ENCODE results near the gene ADAMTSL1.

Gene ADAMTSL1

DNA sequence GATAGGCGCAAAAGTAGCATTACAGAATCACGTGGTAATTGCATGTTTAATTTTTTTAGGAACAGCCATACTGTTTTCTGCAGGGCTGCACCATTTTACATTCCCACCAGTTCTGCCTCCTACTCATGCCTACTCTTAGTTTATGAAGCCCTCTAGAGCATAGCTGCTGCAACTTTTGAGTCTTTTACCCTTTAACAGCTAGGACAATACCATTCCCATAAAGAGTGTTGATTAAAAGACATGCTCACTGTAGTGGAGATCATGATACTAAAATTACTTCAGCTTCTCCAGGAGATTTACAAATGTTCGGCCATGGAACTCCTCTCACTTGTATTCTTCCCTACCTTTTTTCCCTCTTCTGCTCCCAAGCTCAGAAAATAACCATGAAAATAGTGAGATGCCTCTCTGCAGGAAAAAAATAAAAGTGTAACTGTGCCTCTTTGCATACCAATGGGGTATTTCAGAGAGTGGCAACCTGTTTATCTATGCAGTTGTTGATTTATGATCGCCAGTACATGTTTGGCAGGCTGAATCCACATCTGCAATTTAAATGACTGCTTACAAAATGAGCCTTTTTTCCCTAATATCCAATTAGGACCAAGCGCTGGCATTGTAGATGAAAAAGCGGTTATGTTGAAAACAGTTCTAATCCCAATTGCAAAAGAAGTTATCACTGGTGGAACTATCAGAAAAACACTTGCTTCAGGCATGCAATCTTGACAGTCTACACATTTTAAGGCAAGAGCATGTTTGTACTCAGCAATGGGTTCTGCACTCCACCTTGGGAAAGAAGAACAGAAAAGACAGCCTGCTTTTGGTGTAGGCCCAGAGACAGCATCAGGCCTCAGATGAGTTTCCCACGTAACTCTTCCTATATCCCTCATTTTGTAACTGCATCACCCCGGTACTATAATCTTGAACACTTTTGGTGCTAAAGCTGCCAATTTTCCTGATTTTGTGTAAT, 131.1 kb downstream of the ADAMTSL1 start:
- no peaks in the 10 kb centered on the region for H3K36me3 ChIP-seq (ENCODE audit: insufficient read depth)
- H2AFZ ChIP-seq (ENCODE audit: low read depth), result no peak overlapping the region

DNA sequence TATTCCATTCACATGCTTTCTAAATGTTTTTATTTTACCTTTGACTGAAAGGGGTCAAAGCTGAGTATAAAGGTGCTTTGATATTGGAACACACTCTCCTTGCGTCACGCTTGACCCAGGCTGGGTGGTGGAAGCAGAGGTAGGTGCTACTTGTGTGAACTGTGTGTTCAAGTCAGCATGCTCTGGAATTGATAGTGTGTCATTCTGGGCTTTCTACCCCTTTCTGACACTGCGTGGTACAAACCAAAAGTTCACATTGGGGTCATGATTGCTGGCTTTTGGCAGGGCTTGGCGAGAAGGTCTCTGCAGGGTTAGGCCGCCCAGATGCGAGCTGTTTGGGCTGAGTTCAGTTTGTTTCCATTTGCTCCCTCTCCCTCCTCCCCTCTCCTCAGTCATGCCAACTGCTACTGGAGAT, 131.8 kb downstream of the ADAMTSL1 start:
- Histone ChIP-seq H3K79me2 (ENCODE audit: insufficient read depth, low read depth) (no peaks in the 10 kb centered on the region), H3K9ac (no peak overlapping the region), H3K27ac (no peak overlapping the region), H3K4me2 (no peak overlapping the region), H3K27me3 (ENCODE audit: insufficient read depth, low read depth) (no peaks in the 10 kb centered on the region), H4K20me1 (ENCODE audit: insufficient read depth) (no peaks in the 10 kb centered on the region), H3K4me3 (IDR thresholded peaks at IDR 0.05; ENCODE audit: insufficient read depth, low read depth, low read length) (no peak overlapping the region), H3K36me3 (ENCODE audit: insufficient read depth) (no peaks in the 10 kb centered on the region), H3K4me1 (ENCODE audit: low read depth, poor library complexity, severe bottlenecking) (no peaks in the 10 kb centered on the region), H2AFZ (ENCODE audit: low read depth) (no peak overlapping the region)
- TF ChIP-seq, protein P1, sequence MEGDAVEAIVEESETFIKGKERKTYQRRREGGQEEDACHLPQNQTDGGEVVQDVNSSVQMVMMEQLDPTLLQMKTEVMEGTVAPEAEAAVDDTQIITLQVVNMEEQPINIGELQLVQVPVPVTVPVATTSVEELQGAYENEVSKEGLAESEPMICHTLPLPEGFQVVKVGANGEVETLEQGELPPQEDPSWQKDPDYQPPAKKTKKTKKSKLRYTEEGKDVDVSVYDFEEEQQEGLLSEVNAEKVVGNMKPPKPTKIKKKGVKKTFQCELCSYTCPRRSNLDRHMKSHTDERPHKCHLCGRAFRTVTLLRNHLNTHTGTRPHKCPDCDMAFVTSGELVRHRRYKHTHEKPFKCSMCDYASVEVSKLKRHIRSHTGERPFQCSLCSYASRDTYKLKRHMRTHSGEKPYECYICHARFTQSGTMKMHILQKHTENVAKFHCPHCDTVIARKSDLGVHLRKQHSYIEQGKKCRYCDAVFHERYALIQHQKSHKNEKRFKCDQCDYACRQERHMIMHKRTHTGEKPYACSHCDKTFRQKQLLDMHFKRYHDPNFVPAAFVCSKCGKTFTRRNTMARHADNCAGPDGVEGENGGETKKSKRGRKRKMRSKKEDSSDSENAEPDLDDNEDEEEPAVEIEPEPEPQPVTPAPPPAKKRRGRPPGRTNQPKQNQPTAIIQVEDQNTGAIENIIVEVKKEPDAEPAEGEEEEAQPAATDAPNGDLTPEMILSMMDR (conservative IDR thresholded peaks at IDR 0.05; ENCODE audit: low read depth, low read length), result no peak

More for the DNA sequence above, 131.1 kb downstream of the ADAMTSL1 start:
- Histone ChIP-seq H3K4me2 (no peak overlapping the region), H3K4me3 (IDR thresholded peaks at IDR 0.05; ENCODE audit: insufficient read depth, low read depth, low read length) (no peak overlapping the region), H3K27me3 (ENCODE audit: insufficient read depth, low read depth) (no peaks in the 10 kb centered on the region), H3K27ac (no peak overlapping the region), H4K20me1 (ENCODE audit: insufficient read depth) (no peaks in the 10 kb centered on the region), H3K4me1 (ENCODE audit: low read depth, poor library complexity, severe bottlenecking) (no peaks in the 10 kb centered on the region), H3K79me2 (ENCODE audit: insufficient read depth, low read depth) (no peaks in the 10 kb centered on the region), H3K9ac (no peak overlapping the region)
- TF ChIP-seq, protein P1 (conservative IDR thresholded peaks at IDR 0.05; ENCODE audit: low read depth, low read length), result no peak

DNA sequence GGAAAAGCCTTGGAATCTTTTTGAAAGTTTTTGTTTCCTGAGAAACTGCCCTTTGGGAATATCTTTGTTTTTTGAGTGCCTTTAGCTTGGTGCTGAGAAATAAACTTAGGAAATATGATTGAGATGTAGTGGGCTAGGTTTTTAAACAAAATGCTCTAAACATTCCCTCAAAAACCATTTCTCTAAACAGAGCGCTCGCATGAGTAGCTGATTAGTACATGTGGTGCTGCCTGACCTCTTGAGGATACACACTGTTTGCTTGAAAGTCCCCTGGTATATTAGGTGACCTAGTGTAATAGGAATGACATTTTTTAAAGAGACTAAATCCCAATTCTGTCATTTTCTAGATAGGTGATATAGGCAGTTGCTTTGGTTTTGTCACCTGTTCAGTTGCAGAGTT, 132.3 kb downstream of the ADAMTSL1 start:
- Histone ChIP-seq H4K20me1 (ENCODE audit: insufficient read depth) (no peaks in the 10 kb centered on the region), H3K4me3 (IDR thresholded peaks at IDR 0.05; ENCODE audit: insufficient read depth, low read depth, low read length) (no peak overlapping the region), H3K27ac (no peak overlapping the region), H3K4me1 (ENCODE audit: low read depth, poor library complexity, severe bottlenecking) (no peaks in the 10 kb centered on the region), H3K4me2 (no peak overlapping the region), H3K36me3 (ENCODE audit: insufficient read depth) (no peaks in the 10 kb centered on the region), H3K27me3 (ENCODE audit: insufficient read depth, low read depth) (no peaks in the 10 kb centered on the region), H3K9ac (no peak overlapping the region), H3K79me2 (ENCODE audit: insufficient read depth, low read depth) (no peaks in the 10 kb centered on the region), H2AFZ (ENCODE audit: low read depth) (no peak overlapping the region)
- TF ChIP-seq, protein P1 (conservative IDR thresholded peaks at IDR 0.05; ENCODE audit: low read depth, low read length), result no peak

DNA sequence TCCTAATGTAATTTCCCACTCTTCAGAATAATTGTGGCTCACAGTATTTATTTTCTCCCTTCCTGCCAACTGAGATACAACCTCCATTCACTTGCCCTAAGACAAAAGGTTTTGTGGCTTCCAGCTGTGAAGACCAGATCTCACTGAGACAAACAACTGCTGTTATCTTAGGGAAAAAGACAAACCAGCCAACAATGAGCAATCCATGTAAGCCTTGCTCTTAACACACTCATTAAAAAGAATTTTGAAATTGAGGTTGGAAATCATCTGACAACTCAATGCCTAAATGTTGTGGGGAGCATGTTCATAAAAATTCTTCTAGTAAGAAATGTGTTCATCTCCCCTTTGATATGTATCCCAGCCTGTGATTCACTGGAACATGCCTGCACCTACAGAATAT, 132.9 kb downstream of the ADAMTSL1 start:
- no peak overlapping the region for H3K4me2 ChIP-seq
- H3K36me3 ChIP-seq (ENCODE audit: insufficient read depth), result no peaks in the 10 kb centered on the region
- no peak overlapping the region for H3K9ac ChIP-seq
- no peaks in the 10 kb centered on the region for H3K79me2 ChIP-seq (ENCODE audit: insufficient read depth, low read depth)
- no peaks in the 10 kb centered on the region for H3K27me3 ChIP-seq (ENCODE audit: insufficient read depth, low read depth)
- H3K27ac ChIP-seq, result no peak overlapping the region
- no peak overlapping the region for H2AFZ ChIP-seq (ENCODE audit: low read depth)
- no peaks in the 10 kb centered on the region for H3K4me1 ChIP-seq (ENCODE audit: low read depth, poor library complexity, severe bottlenecking)
- no peak overlapping the region for H3K4me3 ChIP-seq (IDR thresholded peaks at IDR 0.05; ENCODE audit: insufficient read depth, low read depth, low read length)
- H4K20me1 ChIP-seq (ENCODE audit: insufficient read depth), result no peaks in the 10 kb centered on the region
- TF ChIP-seq, protein P1 (conservative IDR thresholded peaks at IDR 0.05; ENCODE audit: low read depth, low read length), result no peak

All from KMS-11 (cell line).